HepG2 (cell line): Measurements from ENCODE around the gene HYOU1. TPM values are rescaled to one million over a fixed set of nuclear protein-coding genes. Genes with fewer than 3 reads are reported as not detected.

ENCODE experiments used
- CBX5 ChIP-seq: sonication (generic); formaldehyde crosslinking; IDR thresholded peaks from 2 replicates; pipeline ENCODE4 v1.4.0; 2020; ENCODE audit warnings: missing genetic modification reagents, borderline replicate concordance
- CCDC6 ChIP-seq: sonication (generic); formaldehyde crosslinking; IDR thresholded peaks from 2 replicates; pipeline ENCODE4 v1.8.1; 2022; ENCODE audit warnings: mild to moderate bottlenecking, missing genetic modification reagents, moderate library complexity
- CTCF ChIP-seq: sonication (generic); formaldehyde crosslinking; IDR thresholded peaks from 2 replicates; pipeline ENCODE4 v1.5.0; 2020; ENCODE audit warnings: mild to moderate bottlenecking, missing genetic modification reagents, moderate library complexity
- DNMT3B ChIP-seq: conservative IDR thresholded peaks from 2 replicates; pipeline ENCODE4 v1.6.1; 2016; ENCODE audit warnings: missing biosample characterization, control low read depth
- ETV6 ChIP-seq: sonication (generic); formaldehyde crosslinking; conservative IDR thresholded peaks from 2 replicates; pipeline ENCODE4 v1.4.0; 2020; ENCODE audit warnings: missing genetic modification reagents
- HNRNPH1 ChIP-seq: fragments of 200-400 bp; formaldehyde crosslinking; optimal IDR thresholded peaks from 2 replicates; pipeline ENCODE3; 2017; ENCODE audit warnings: mild to moderate bottlenecking, low read depth, low read length
- MAF1 ChIP-seq: sonication (generic); formaldehyde crosslinking; IDR thresholded peaks from 2 replicates; pipeline ENCODE4 v1.5.0; 2020; ENCODE audit warnings: missing genetic modification reagents, borderline replicate concordance
- NFKB2 ChIP-seq: sonication (generic); formaldehyde crosslinking; IDR thresholded peaks from 2 replicates; pipeline ENCODE4 v1.4.0; 2020; ENCODE audit warnings: missing genetic modification reagents, borderline replicate concordance
- NFKBIZ ChIP-seq: IDR thresholded peaks from 2 replicates; pipeline ENCODE4 v1.6.1; 2018; ENCODE audit warnings: missing genetic modification reagents, missing compliant biosample characterization
- POLR2AphosphoS2 ChIP-seq: IDR thresholded peaks from 2 replicates; pipeline ENCODE4 v1.6.1; 2011; ENCODE audit warnings: low read depth, low read length, improper control_type of control experiment
- RBAK ChIP-seq: sonication (generic); formaldehyde crosslinking; IDR thresholded peaks from 2 replicates; pipeline ENCODE4 v1.5.1; 2020; ENCODE audit warnings: mild to moderate bottlenecking, missing genetic modification reagents
- REXO4 ChIP-seq: sonication (generic); formaldehyde crosslinking; IDR thresholded peaks from 2 replicates; pipeline ENCODE4 v1.8.0; 2022; ENCODE audit warnings: missing genetic modification reagents, mild to moderate bottlenecking, borderline replicate concordance
- SIN3B ChIP-seq: fragments of 150-350 bp; IDR thresholded peaks from 2 replicates; pipeline ENCODE4 v1.6.1; 2014; ENCODE audit warnings: low read length
- SIX4 ChIP-seq: sonication (generic); formaldehyde crosslinking; IDR thresholded peaks from 2 replicates; pipeline ENCODE4 v1.4.0; 2020; ENCODE audit warnings: missing genetic modification reagents
- SRY ChIP-seq: sonication (generic); formaldehyde crosslinking; IDR thresholded peaks from 2 replicates; pipeline ENCODE4 v1.8.0; 2022; ENCODE audit warnings: mild to moderate bottlenecking, missing genetic modification reagents
- TFE3 ChIP-seq: IDR thresholded peaks from 2 replicates; pipeline ENCODE4 v1.6.1; 2016
- THAP9 ChIP-seq: sonication (generic); formaldehyde crosslinking; IDR thresholded peaks from 2 replicates; pipeline ENCODE4; 2020; ENCODE audit warnings: missing genetic modification reagents, mild to moderate bottlenecking, borderline replicate concordance
- ZFP36L1 ChIP-seq: sonication (generic); formaldehyde crosslinking; IDR thresholded peaks from 2 replicates; pipeline ENCODE4 v1.8.0; 2022; ENCODE audit warnings: mild to moderate bottlenecking, missing genetic modification reagents, moderate library complexity
- ZMYM3 ChIP-seq: sonication (generic); formaldehyde crosslinking; IDR thresholded peaks from 2 replicates; pipeline ENCODE4 v1.5.1; 2020; ENCODE audit warnings: mild to moderate bottlenecking, missing genetic modification reagents
- ZNF138 ChIP-seq: sonication (generic); formaldehyde crosslinking; IDR thresholded peaks from 2 replicates; pipeline ENCODE4 v1.5.0; 2020; ENCODE audit warnings: mild to moderate bottlenecking, low read depth, missing genetic modification reagents
- ZNF335 ChIP-seq: sonication (generic); formaldehyde crosslinking; IDR thresholded peaks from 2 replicates; pipeline ENCODE4 v1.4.0; 2020; ENCODE audit warnings: missing genetic modification reagents
- ZNF337 ChIP-seq: sonication (generic); formaldehyde crosslinking; IDR thresholded peaks from 2 replicates; pipeline ENCODE4 v1.5.1; 2020; ENCODE audit warnings: missing genetic modification reagents, low read depth, mild to moderate bottlenecking, borderline replicate concordance
- ZNF354B ChIP-seq: sonication (generic); formaldehyde crosslinking; IDR thresholded peaks from 2 replicates; pipeline ENCODE4 v1.8.0; 2022; ENCODE audit warnings: mild to moderate bottlenecking, missing genetic modification reagents
- ZNF552 ChIP-seq: sonication (generic); formaldehyde crosslinking; IDR thresholded peaks from 2 replicates; pipeline ENCODE4 v1.9.0; 2022; ENCODE audit warnings: missing genetic modification reagents, mild to moderate bottlenecking, borderline replicate concordance
- ZSCAN31 ChIP-seq: sonication (generic); formaldehyde crosslinking; IDR thresholded peaks from 2 replicates; pipeline ENCODE4 v1.5.0; 2020; ENCODE audit warnings: low read depth, mild to moderate bottlenecking, missing genetic modification reagents
- polyA plus RNA-seq, 8 experiments: library from polyadenylated mRNA; depleted of rRNA in 3 of 8; stranded (reverse) in 7 of 8; unstranded in 1 of 8; fragments of >200 nt; fragmentation: Illumina TruSeq in 4 of 8; extraction: Trizol in 4 of 8; gene quantifications; 2 replicates each; pipeline versions ENCODE4 v1.2.1 to v1.2.3, GENCODE V29; 2011 to 2016; ENCODE audit warnings: low read depth in 4 of 8, missing spikeins in 1 of 8, mixed read lengths in 1 of 8; ENCODE audit not compliant: insufficient read depth in 1 of 8
- total RNA-seq, 5 experiments: library from RNA; depleted of rRNA; stranded (reverse); fragments of >200 nt; fragmentation: Illumina TruSeq; extraction: Trizol; gene quantifications; 2 replicates each; pipeline ENCODE4 v1.2.3, GENCODE V29; 2016; ENCODE audit warnings: low read depth in 1 of 5

The HYOU1 gene
- total and polyA plus RNA-seq, 2 of the 13 experiments (the other 11 are each of a cell fraction or from before 2014, with no cell fraction given), result 127 to 155 TPM

GRCh38 chr11:119030329-119031047 is 26.5 kb downstream of the HYOU1 start, which contains the start of gene SLC37A4 (continued):
- TF ChIP-seq NFKBIZ (CRISPR knock-in tag) (peak; percentile 59; the same call in 1 of the 2 replicates), NFKB2 (peak; percentile 87; the same call in 1 of the 2 replicates), THAP9 (CRISPR knock-in tag) (peak; percentile 57; the same call in 1 of the 2 replicates), SRY (CRISPR knock-in tag) (peak; percentile 44; the same call in 1 of the 2 replicates), DNMT3B (CRISPR knock-in tag) (peak; percentile 91; the same call in 1 of the 2 replicates), ZSCAN31 (CRISPR knock-in tag) (peak; percentile 90; the same call in 1 of the 2 replicates), ZNF335 (CRISPR knock-in tag) (no peak), ZMYM3 (no peak), SIX4 (CRISPR knock-in tag) (peak; percentile 74; the same call in 1 of the 2 replicates), ZNF552 (CRISPR knock-in tag) (0 out of 2 replicates have a peak, but pooled peaks have one; percentile 49), CCDC6 (peak; percentile 87; the same call in 1 of the 2 replicates), SIN3B (no peak), ETV6 (CRISPR knock-in tag) (no peak), ZNF354B (CRISPR knock-in tag) (no peak), MAF1 (CRISPR knock-in tag) (0 out of 2 replicates have a peak, but pooled peaks have one; percentile 47), ZNF138 (peak; percentile 90; the same call in 1 of the 2 replicates), REXO4 (CRISPR knock-in tag) (no peak), CBX5 (CRISPR knock-in tag) (peak; percentile 77; the same call in 1 of the 2 replicates), RBAK (CRISPR knock-in tag) (no peak), ZNF337 (CRISPR knock-in tag) (no peak), ZFP36L1 (CRISPR knock-in tag) (peak; percentile 96), HNRNPH1 (no peak), CTCF (CRISPR knock-in tag) (peak; percentile 97), POLR2AphosphoS2 (no peak), TFE3 (CRISPR knock-in tag) (peak; percentile 93)
